HepG2 (cell line): ENCODE data around the gene IKZF3. TPM values are rescaled to one million over a fixed set of nuclear protein-coding genes. Genes with fewer than 3 reads are reported as not detected.

ENCODE experiments used
- ATF5 ChIP-seq: sonication (generic); formaldehyde crosslinking; IDR thresholded peaks from 2 replicates; pipeline ENCODE4 v1.4.0; 2020; ENCODE audit warnings: mild to moderate bottlenecking, low read depth, missing genetic modification reagents
- BATF2 ChIP-seq: sonication (generic); formaldehyde crosslinking; IDR thresholded peaks from 2 replicates; pipeline ENCODE4 v1.8.0; 2022; ENCODE audit warnings: mild to moderate bottlenecking, missing genetic modification reagents, moderate library complexity
- CAMTA2 ChIP-seq: sonication (generic); formaldehyde crosslinking; IDR thresholded peaks from 2 replicates; pipeline ENCODE4 v1.4.0; 2020; ENCODE audit warnings: mild to moderate bottlenecking, missing genetic modification reagents, borderline replicate concordance
- E2F1 ChIP-seq: sonication (generic); formaldehyde crosslinking; IDR thresholded peaks from 2 replicates; pipeline ENCODE4 v1.5.0; 2020; ENCODE audit warnings: missing genetic modification reagents
- EZH2 ChIP-seq: conservative IDR thresholded peaks from 2 replicates; pipeline ENCODE4 v1.6.1; 2012; ENCODE audit warnings: mild to moderate bottlenecking, low read depth, low read length, moderate library complexity
- HNRNPL ChIP-seq: fragments of 200-400 bp; formaldehyde crosslinking; IDR thresholded peaks from 2 replicates; pipeline ENCODE4 v1.6.1; 2017; ENCODE audit warnings: mild to moderate bottlenecking, low read depth, low read length
- MBNL3 ChIP-seq: fragments of 250-450 bp; sonication (Bioruptor Pico); conservative IDR thresholded peaks from 2 replicates; pipeline ENCODE4 v1.8.0; 2022; ENCODE audit warnings: mild to moderate bottlenecking, inconsistent platforms
- PAX8 ChIP-seq: sonication (generic); formaldehyde crosslinking; IDR thresholded peaks from 2 replicates; pipeline ENCODE4 v1.8.0; 2022; ENCODE audit warnings: mild to moderate bottlenecking, missing genetic modification reagents, borderline replicate concordance
- POLR2G ChIP-seq: fragments of 200-400 bp; formaldehyde crosslinking; IDR thresholded peaks from 2 replicates; pipeline ENCODE4 v1.6.1; 2018; ENCODE audit warnings: mild to moderate bottlenecking, low read depth, low read length, moderate library complexity
- SRSF1 ChIP-seq: fragments of 200-400 bp; formaldehyde crosslinking; optimal IDR thresholded peaks from 2 replicates; pipeline ENCODE3; 2017; ENCODE audit warnings: mild to moderate bottlenecking, low read depth, low read length, moderate library complexity
- YY1 ChIP-seq: IDR thresholded peaks from 2 replicates; pipeline ENCODE4 v1.6.1; 2011; ENCODE audit warnings: low read length, low read depth, moderate library complexity, mild to moderate bottlenecking; ENCODE audit not compliant: insufficient read depth, insufficient replicate concordance
- ZBED4 ChIP-seq: sonication (generic); formaldehyde crosslinking; IDR thresholded peaks from 2 replicates; pipeline ENCODE4 v1.4.0; 2020; ENCODE audit warnings: missing genetic modification reagents, borderline replicate concordance
- ZBTB3 ChIP-seq: sonication (generic); formaldehyde crosslinking; IDR thresholded peaks from 2 replicates; pipeline ENCODE4 v1.4.0; 2020; ENCODE audit warnings: low read depth, mild to moderate bottlenecking, moderate library complexity, missing genetic modification reagents, borderline replicate concordance
- ZKSCAN5 ChIP-seq: sonication (generic); formaldehyde crosslinking; IDR thresholded peaks from 2 replicates; pipeline ENCODE4 v1.5.1; 2020; ENCODE audit warnings: mild to moderate bottlenecking, missing genetic modification reagents
- ZMYM4 ChIP-seq: sonication (generic); formaldehyde crosslinking; IDR thresholded peaks from 2 replicates; pipeline ENCODE4 v1.8.1; 2023; ENCODE audit warnings: mild to moderate bottlenecking, missing genetic modification reagents
- ZNF224 ChIP-seq: sonication (generic); formaldehyde crosslinking; IDR thresholded peaks from 2 replicates; pipeline ENCODE4 v1.5.0; 2020; ENCODE audit warnings: mild to moderate bottlenecking, missing genetic modification reagents
- ZNF441 ChIP-seq: sonication (generic); formaldehyde crosslinking; IDR thresholded peaks from 2 replicates; pipeline ENCODE4 v1.7.0; 2021; ENCODE audit warnings: missing genetic modification reagents, borderline replicate concordance
- ZNF629 ChIP-seq: sonication (generic); formaldehyde crosslinking; conservative IDR thresholded peaks from 2 replicates; pipeline ENCODE4 v1.5.0; 2020; ENCODE audit warnings: missing genetic modification reagents
- ZNF749 ChIP-seq: sonication (generic); formaldehyde crosslinking; IDR thresholded peaks from 2 replicates; pipeline ENCODE4 v1.8.0; 2022; ENCODE audit warnings: mild to moderate bottlenecking, missing genetic modification reagents, moderate library complexity, borderline replicate concordance
- ZSCAN20 ChIP-seq: sonication (generic); formaldehyde crosslinking; IDR thresholded peaks from 2 replicates; pipeline ENCODE4 v1.4.0; 2020; ENCODE audit warnings: missing genetic modification reagents, mild to moderate bottlenecking, borderline replicate concordance
- polyA plus RNA-seq, 8 experiments: library from polyadenylated mRNA; depleted of rRNA in 3 of 8; stranded (reverse) in 7 of 8; unstranded in 1 of 8; fragments of >200 nt; fragmentation: Illumina TruSeq in 4 of 8; extraction: Trizol in 4 of 8; gene quantifications; 2 replicates each; pipeline versions ENCODE4 v1.2.1 to v1.2.3, GENCODE V29; 2011 to 2016; ENCODE audit warnings: low read depth in 4 of 8, missing spikeins in 1 of 8, mixed read lengths in 1 of 8; ENCODE audit not compliant: insufficient read depth in 1 of 8
- total RNA-seq, 5 experiments: library from RNA; depleted of rRNA; stranded (reverse); fragments of >200 nt; fragmentation: Illumina TruSeq; extraction: Trizol; gene quantifications; 2 replicates each; pipeline ENCODE4 v1.2.3, GENCODE V29; 2016; ENCODE audit warnings: low read depth in 1 of 5

Gene IKZF3
- total and polyA plus RNA-seq, 2 of the 13 experiments (the other 11 are each of a cell fraction or from before 2014, with no cell fraction given): not detected

GRCh38 chr17:39750131-39751015 lies 113.7 kb downstream of the IKZF3 start (continued):
- TF ChIP-seq E2F1 (CRISPR knock-in tag) (no peak), POLR2G (0 out of 2 replicates have a peak, but pooled peaks have one; percentile 33), EZH2 (no peak), ZKSCAN5 (CRISPR knock-in tag) (no peak), ZNF224 (CRISPR knock-in tag) (no peak), ZNF629 (no peak; the same call in 1 of the 2 replicates), ZNF441 (CRISPR knock-in tag) (peak; percentile 46; the same call in 1 of the 2 replicates), PAX8 (CRISPR knock-in tag) (no peak), ZBTB3 (CRISPR knock-in tag) (no peak), ZMYM4 (peak; percentile 34), BATF2 (CRISPR knock-in tag) (no peak), HNRNPL (peak; percentile 87), SRSF1 (peak; percentile 34), MBNL3 (CRISPR knock-in tag) (no peak), ZNF749 (CRISPR knock-in tag) (no peak), CAMTA2 (CRISPR knock-in tag) (no peak), ZBED4 (peak; percentile 74), ATF5 (CRISPR knock-in tag) (no peak), YY1 (no peak), ZSCAN20 (CRISPR knock-in tag) (no peak)
